CD4-positive, CD25-positive, alpha-beta regulatory T cell (primary cell): Measurements from ENCODE around the gene PNMA8C. TPM values are rescaled to one million over a fixed set of nuclear protein-coding genes. Genes with fewer than 3 reads are reported as not detected.
"Not testable (repeated sequence)": the region's sequence is repeated elsewhere in the genome, so short reads cannot be mapped to it uniquely, and the experiment has no call there.

Experiments
- ATAC-seq, 2 donors: fragments of 150-1000 bp; cut with Tn5 transposase; one replicate each; pipeline ENCODE4 v1.10.0; 2021; ENCODE audit warnings: low read depth in 2 of 2, moderate number of reproducible peaks in 2 of 2, moderate library complexity in 1 of 2
- DNase-seq, 3 donors: peaks; one replicate each; pipeline versions ENCODE4 v3.0.0 to v3.0.0-alpha.2; 2012 to 2022; ENCODE audit warnings: mixed read lengths in 1 of 3
- H3K27ac ChIP-seq: one replicate; pipeline ENCODE4 v1.7.0; 2013; ENCODE audit warnings: mild to moderate bottlenecking, low read length; ENCODE audit not compliant: insufficient read depth, poor library complexity, severe bottlenecking
- H3K27me3 ChIP-seq: one replicate; pipeline ENCODE4 v1.7.0; 2013; ENCODE audit warnings: low read length; ENCODE audit not compliant: control insufficient read depth, insufficient read depth
- H3K36me3 ChIP-seq: one replicate; pipeline ENCODE4 v1.7.0; 2013; ENCODE audit warnings: mild to moderate bottlenecking, low read length, moderate library complexity; ENCODE audit not compliant: control insufficient read depth, insufficient read depth
- H3K4me1 ChIP-seq: 2 replicates; pipeline ENCODE4 v1.7.0; 2013; ENCODE audit warnings: mild to moderate bottlenecking, low read length; ENCODE audit not compliant: insufficient read depth, control insufficient read depth, poor library complexity, severe bottlenecking
- H3K4me3 ChIP-seq: one replicate; pipeline ENCODE4 v1.7.0; 2013; ENCODE audit warnings: low read depth, mild to moderate bottlenecking, low read length, moderate library complexity
- H3K9me3 ChIP-seq, 2 experiments: 1 replicate in 1 of 2; 2 replicates in 1 of 2; pipeline ENCODE4 v1.7.0; 2013; ENCODE audit warnings: low read length in 2 of 2, mild to moderate bottlenecking in 1 of 2, moderate library complexity in 1 of 2; ENCODE audit not compliant: control insufficient read depth in 2 of 2
- H3K27ac Mint-ChIP-seq, 3 donors: one replicate each; pipeline ENCODE4 v1.8.0; 2020 to 2022; ENCODE audit warnings: mild to moderate bottlenecking in 3 of 3, mixed read lengths in 3 of 3, moderate library complexity in 2 of 3
- H3K27me3 Mint-ChIP-seq: one replicate; pipeline ENCODE4 v1.8.0; 2022; ENCODE audit warnings: mild to moderate bottlenecking, mixed read lengths
- H3K36me3 Mint-ChIP-seq: one replicate; pipeline ENCODE4 v1.8.0; 2020; ENCODE audit warnings: mixed read lengths
- H3K4me1 Mint-ChIP-seq, 4 donors: one replicate each; pipeline ENCODE4 v1.8.0; 2020 to 2022; ENCODE audit warnings: mixed read lengths in 4 of 4, mild to moderate bottlenecking in 1 of 4
- H3K4me3 Mint-ChIP-seq, 4 donors: one replicate each; pipeline ENCODE4 v1.8.0; 2020 to 2022; ENCODE audit warnings: mild to moderate bottlenecking in 4 of 4, mixed read lengths in 4 of 4, moderate library complexity in 3 of 4
- H3K9me3 Mint-ChIP-seq, 7 donors: one replicate each; pipeline ENCODE4 v1.8.0; 2020 to 2022; ENCODE audit warnings: mixed read lengths in 7 of 7, mild to moderate bottlenecking in 3 of 7, moderate library complexity in 2 of 7
- polyA plus RNA-seq, 4 donors: library from polyadenylated mRNA; unstranded; fragments of 300-500 nt; fragmentation: Illumina TruSeq; gene quantifications; one replicate each; pipeline ENCODE4 v1.2.3, GENCODE V29; 2021
- total RNA-seq: library from RNA; stranded (reverse); gene quantifications from one replicate; pipeline ENCODE4 v1.2.3, GENCODE V29; 2022

PNMA8C gene
- total and polyA plus RNA-seq, 5 donors from 2014 or later = not detected

GRCh38 chr19:46375476-46376067 is 53.2 kb downstream of the PNMA8C start:
- peak overlapping the region in 1 of 3 donors; percentile 58 for H3K27ac Mint-ChIP-seq
- H3K9me3 ChIP-seq, H3K27me3 Mint-ChIP-seq, H3K27ac ChIP-seq, H3K9me3 Mint-ChIP-seq, H3K4me3 ChIP-seq, H3K4me3 Mint-ChIP-seq, DNase-seq, H3K4me1 ChIP-seq, ATAC-seq, H3K27me3 ChIP-seq: not testable (repeated sequence)
- H3K36me3 ChIP-seq = peaks cover 42% of the 10 kb centered on the region
- H3K4me1 Mint-ChIP-seq = peaks cover 6 to 21% (median 16%) of the 10 kb centered on the region in 4 donors
- peaks cover 36% of the 10 kb centered on the region for H3K36me3 Mint-ChIP-seq

Other genes with a start within 250 kb of the PNMA8C start
- not detected for gene IGFL1, start 199.2 kb downstream of the PNMA8C start, total RNA-seq
- gene IGFL1, start 199.2 kb downstream of the PNMA8C start, polyA plus RNA-seq = not detected
- not detected for gene HIF3A, start 131.9 kb downstream of the PNMA8C start, total RNA-seq
- gene HIF3A, start 131.9 kb downstream of the PNMA8C start, polyA plus RNA-seq = not detected
- gene PPP5C, start 81.8 kb downstream of the PNMA8C start, total RNA-seq = 34.6 TPM
- gene PPP5C, start 81.8 kb downstream of the PNMA8C start, polyA plus RNA-seq = 10 to 100 TPM; 16.2 to 24.8 (median 18.8) TPM
- not detected for gene CCDC8, start 15.4 kb downstream of the PNMA8C start, total RNA-seq
- not detected for gene CCDC8, start 15.4 kb downstream of the PNMA8C start, polyA plus RNA-seq
- gene PNMA8A, start 42.6 kb upstream of the PNMA8C start, total RNA-seq = not detected
- under 1 TPM in 1 of 4 donors, not detected in 3; 0.05 TPM for gene PNMA8A, start 42.6 kb upstream of the PNMA8C start, polyA plus RNA-seq
- gene PNMA8B, start 66.9 kb upstream of the PNMA8C start, total RNA-seq = not detected
- gene PNMA8B, start 66.9 kb upstream of the PNMA8C start, polyA plus RNA-seq = under 1 TPM in 3 of 4 donors, not detected in 1; 0.57 to 0.80 (median 0.62) TPM
- gene CALM3, start 172.4 kb upstream of the PNMA8C start, total RNA-seq = 286 TPM
- gene CALM3, start 172.4 kb upstream of the PNMA8C start, polyA plus RNA-seq = 100 to 1,000 TPM; 207 to 361 (median 286) TPM
- gene PTGIR, start 196.2 kb upstream of the PNMA8C start, total RNA-seq = 8.6 TPM
- 10 to 100 TPM in 2 of 4 donors, 1 to 10 TPM in 1, under 1 TPM in 1; 0.31 to 16.8 (median 10.1) TPM for gene PTGIR, start 196.2 kb upstream of the PNMA8C start, polyA plus RNA-seq
- not detected for gene GNG8, start 207.3 kb upstream of the PNMA8C start, total RNA-seq
- 10 to 100 TPM in 1 of 4 donors, 1 to 10 TPM in 2, not detected in 1; 6.8 to 15.7 (median 8.6) TPM for gene GNG8, start 207.3 kb upstream of the PNMA8C start, polyA plus RNA-seq
- gene DACT3, start 232.2 kb upstream of the PNMA8C start, total RNA-seq = not detected
- not detected for gene DACT3, start 232.2 kb upstream of the PNMA8C start, polyA plus RNA-seq